ENCODE data around the gene PLCB1.
"Not testable (repeated sequence)": the region's sequence is repeated elsewhere in the genome, so short reads cannot be mapped to it uniquely, and the experiment has no call there.

PLCB1 gene

GRCh38 chr20:8404912-8405635 is 273.0 kb downstream of the PLCB1 start:
- DNase-seq (ENCODE audit: low read depth) = no peak

GRCh38 chr20:8406391-8406790 is 274.3 kb downstream of the PLCB1 start:
- DNase-seq (ENCODE audit: low read depth) = no peak

DNA sequence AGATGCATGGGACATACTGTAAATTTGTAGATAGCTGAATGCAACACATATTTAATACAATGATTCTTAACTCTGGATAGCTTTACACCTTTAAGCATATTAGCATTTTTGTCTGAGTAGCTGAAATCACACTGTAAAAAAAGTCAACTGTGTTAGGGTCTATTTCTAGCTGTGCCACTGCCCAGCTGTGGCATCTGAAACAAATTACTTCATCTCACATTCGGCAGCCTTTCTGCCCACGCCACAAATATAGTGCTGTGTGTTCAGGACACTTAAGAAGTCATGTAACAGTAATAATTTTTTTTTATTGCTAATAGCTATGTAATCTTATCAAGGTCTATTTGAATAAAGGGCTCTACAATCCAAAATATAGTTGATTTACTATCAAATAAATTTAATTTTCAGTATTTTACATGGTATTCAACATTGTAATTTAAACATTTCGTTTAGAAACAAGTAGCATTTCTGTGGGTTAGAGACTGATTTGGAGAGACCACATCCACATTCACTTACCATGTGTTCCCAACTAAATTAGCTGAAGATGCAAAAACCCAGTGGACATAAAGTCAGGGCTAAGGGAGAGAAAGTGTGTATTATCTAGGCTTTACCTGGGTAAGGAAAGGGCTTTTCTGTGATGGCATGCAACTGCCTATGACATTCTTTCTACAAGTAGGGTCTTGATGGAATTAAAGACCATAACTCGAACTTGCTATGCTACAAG is 276.7 kb downstream of the PLCB1 start:
- no peak for DNase-seq (ENCODE audit: low read depth)

- DNase-seq (ENCODE audit: low read depth) = no peak
These were observed 281.6 kb downstream of the PLCB1 start for GRCh38 chr20:8413691-8414090.

- DNase-seq (ENCODE audit: low read depth) = peak; percentile 45
These were observed 282.7 kb downstream of the PLCB1 start for GRCh38 chr20:8414586-8415274.

DNA sequence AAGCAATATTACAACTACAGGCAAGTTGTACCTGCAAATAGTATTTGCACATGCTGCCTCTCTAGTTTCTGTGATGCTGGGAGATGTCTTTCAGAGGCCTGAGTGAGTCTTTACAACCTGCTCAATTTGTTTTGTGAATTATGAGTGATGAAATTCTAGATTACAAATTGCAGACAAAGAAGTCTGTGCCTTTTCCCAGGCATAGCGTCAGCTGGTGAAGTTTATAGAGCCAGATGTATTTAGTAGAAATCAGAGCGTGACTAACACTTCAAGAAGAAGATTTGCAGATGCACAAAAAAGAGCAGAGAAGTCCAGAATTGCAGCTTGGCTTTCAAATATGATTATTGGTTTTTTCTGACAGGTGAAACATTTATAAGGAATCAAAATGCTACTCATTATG is 289.9 kb downstream of the PLCB1 start:
- DNase-seq (ENCODE audit: low read depth) = no peak

GRCh38 chr20:8423482-8423881 is 291.4 kb downstream of the PLCB1 start:
- no peak for DNase-seq (ENCODE audit: low read depth)

GRCh38 chr20:8424010-8424409 is 291.9 kb downstream of the PLCB1 start:
- no peak for DNase-seq (ENCODE audit: low read depth)

DNA sequence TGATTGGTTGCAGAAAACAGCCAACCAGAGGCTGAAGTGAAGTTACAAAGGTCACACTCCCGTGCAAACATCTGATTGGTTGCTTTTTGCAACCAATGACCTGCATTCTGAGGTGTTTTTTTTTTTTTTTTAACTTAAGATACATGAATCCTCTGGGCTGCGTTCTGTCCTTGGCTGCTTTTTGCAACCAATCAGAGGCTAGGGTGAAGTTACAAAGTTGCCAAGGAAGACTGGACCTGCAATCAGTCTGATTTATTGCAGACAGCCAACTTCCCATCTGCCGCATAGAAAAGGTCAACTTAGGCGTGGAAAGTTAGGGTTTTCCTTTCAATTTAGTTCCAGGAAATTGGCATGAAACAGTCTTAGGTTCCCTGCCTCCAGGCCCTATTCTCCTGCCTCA is 292.9 kb downstream of the PLCB1 start:
- DNase-seq (ENCODE audit: low read depth) = no peak

DNA sequence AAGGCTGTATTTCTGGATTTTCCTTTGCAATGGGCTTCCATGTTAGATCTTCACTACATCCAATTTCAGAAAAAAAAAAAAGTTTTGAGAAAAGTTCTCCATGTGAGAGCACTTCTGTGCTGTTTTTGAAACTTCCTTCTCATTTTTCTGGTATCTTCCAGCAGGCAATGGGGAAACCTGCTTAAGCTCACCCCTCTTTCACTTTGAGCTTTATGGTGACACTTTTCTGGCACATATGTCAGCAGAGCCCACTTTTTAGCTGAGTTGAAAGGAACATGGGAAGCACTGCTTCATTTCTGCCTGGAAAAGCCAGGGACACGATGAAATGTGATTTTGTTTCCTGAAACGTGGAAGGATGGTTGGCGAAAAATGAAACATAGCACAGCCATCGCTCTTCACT is 293.7 kb downstream of the PLCB1 start:
- no peak for DNase-seq (ENCODE audit: low read depth)

DNA sequence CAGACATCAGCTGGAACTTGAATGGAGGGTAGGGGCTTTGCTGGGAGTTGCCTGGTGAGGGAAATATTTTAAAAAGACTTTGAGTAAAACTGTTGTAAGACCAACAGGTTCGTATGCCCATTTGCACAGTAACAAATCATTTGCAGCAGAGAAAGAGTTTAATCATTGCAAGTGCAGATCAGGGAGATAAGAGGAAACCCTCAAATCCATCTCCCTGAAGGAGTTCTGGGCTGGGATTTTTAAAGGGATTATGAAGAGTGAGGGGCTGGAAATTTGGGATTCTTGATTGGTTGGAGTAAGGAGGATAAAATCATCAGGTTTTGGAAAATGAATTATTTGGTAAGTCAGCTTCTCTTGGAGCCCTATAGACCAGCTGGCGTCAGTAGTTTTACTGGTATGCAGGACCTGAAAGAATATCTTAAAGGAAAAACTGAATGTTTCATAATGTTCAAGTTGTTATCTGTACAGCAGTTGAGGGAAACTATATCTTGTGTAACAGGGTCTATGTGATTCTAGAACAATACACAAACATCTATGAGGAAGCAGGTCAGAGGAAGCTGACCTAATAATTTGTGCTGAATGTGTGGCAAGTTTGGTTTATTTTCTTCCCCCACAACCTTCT is 295.5 kb downstream of the PLCB1 start:
- no peak for DNase-seq (ENCODE audit: low read depth)

- DNase-seq (ENCODE audit: low read depth) = no peak
These were observed 296.9 kb downstream of the PLCB1 start for GRCh38 chr20:8428988-8429387.

GRCh38 chr20:8431538-8432434 is 299.7 kb downstream of the PLCB1 start:
- no peak for DNase-seq (ENCODE audit: low read depth)

- no peak for DNase-seq (ENCODE audit: low read depth)
These were observed 300.5 kb downstream of the PLCB1 start for GRCh38 chr20:8432435-8433148.

DNA sequence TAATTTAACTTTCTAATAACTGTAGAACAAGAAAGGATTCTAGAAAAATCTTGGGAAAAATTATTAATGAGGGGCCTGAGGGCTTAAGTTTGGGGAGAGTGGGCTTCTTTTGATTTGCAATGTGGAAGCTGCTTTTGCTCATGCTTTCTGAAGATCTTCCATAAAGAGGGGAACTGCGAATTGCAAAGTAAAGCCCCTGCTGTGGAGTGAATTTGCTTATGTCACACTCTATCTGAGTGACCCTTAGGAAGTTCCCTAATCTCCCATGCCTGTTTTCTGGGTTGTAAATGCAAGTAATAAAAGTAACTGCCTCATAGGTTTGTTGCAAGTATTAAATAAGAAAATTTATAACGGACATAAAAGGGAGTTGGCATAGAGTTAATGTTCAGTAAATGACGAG is 301.2 kb downstream of the PLCB1 start:
- DNase-seq (ENCODE audit: low read depth) = no peak

GRCh38 chr20:8434326-8434876 is 302.3 kb downstream of the PLCB1 start:
- no peak for DNase-seq (ENCODE audit: low read depth)

- no peak for DNase-seq (ENCODE audit: low read depth)
These were observed 303.4 kb downstream of the PLCB1 start for GRCh38 chr20:8435285-8436035.

GRCh38 chr20:8436938-8437337 is 304.9 kb downstream of the PLCB1 start:
- DNase-seq (ENCODE audit: low read depth) = not testable (repeated sequence)

- DNase-seq (ENCODE audit: low read depth) = no peak
These were observed 306.7 kb downstream of the PLCB1 start for GRCh38 chr20:8438748-8439147.

Measured in stromal cell of bone marrow (primary cell).